Activated CD4-positive, alpha-beta T cell treated with anti-CD3 and anti-CD28 coated beads for 1 hour (primary cell): ENCODE results near the gene ANKRD6.
"Not testable (repeated sequence)": the region's sequence is repeated elsewhere in the genome, so short reads cannot be mapped to it uniquely, and the experiment has no call there.

ENCODE experiments used
- DNase-seq: peaks from one replicate; pipeline ENCODE4 v3.0.0-alpha.2; 2020

Gene ANKRD6

GRCh38 chr6:89613790-89614189 lies 180.8 kb downstream of the ANKRD6 start:
- DNase-seq, result no peak

GRCh38 chr6:89615882-89616281 lies 182.9 kb downstream of the ANKRD6 start:
- DNase-seq, result no peak

GRCh38 chr6:89616531-89616930 lies 183.6 kb downstream of the ANKRD6 start:
- DNase-seq, result no peak

- DNase-seq, result no peak
These were observed 185.1 kb downstream of the ANKRD6 start for GRCh38 chr6:89618026-89618425.

- no peak for DNase-seq
These were observed 186.6 kb downstream of the ANKRD6 start for GRCh38 chr6:89619567-89619966.

GRCh38 chr6:89623749-89624148 lies 190.8 kb downstream of the ANKRD6 start:
- no peak for DNase-seq

GRCh38 chr6:89630488-89630887 lies 197.5 kb downstream of the ANKRD6 start:
- no peak for DNase-seq

GRCh38 chr6:89636412-89636811 lies 203.5 kb downstream of the ANKRD6 start:
- DNase-seq, result not testable (repeated sequence)

GRCh38 chr6:89637960-89638319 lies 205.0 kb downstream of the ANKRD6 start:
- DNase-seq, result no peak

GRCh38 chr6:89638320-89639195 lies 205.6 kb downstream of the ANKRD6 start, which contains the start of gene LYRM2:
TSS of gene LYRM2 (minus strand) at chr6:89638747. CDS start at chr6:89638716, 31 bp downstream.
- DNase-seq, result peak; percentile 83

GRCh38 chr6:89640804-89641203 lies 207.9 kb downstream of the ANKRD6 start:
- DNase-seq, result no peak

GRCh38 chr6:89641581-89641980 lies 208.6 kb downstream of the ANKRD6 start:
- DNase-seq, result not testable (repeated sequence)

- no peak for DNase-seq
These were observed 210.0 kb downstream of the ANKRD6 start for GRCh38 chr6:89642956-89643355.

- no peak for DNase-seq
These were observed 210.5 kb downstream of the ANKRD6 start for GRCh38 chr6:89643406-89643805.

GRCh38 chr6:89644864-89645263 lies 211.9 kb downstream of the ANKRD6 start:
- DNase-seq, result no peak

GRCh38 chr6:89649682-89650081 lies 216.7 kb downstream of the ANKRD6 start:
- no peak for DNase-seq

- DNase-seq, result no peak
These were observed 217.6 kb downstream of the ANKRD6 start for GRCh38 chr6:89650579-89650978.

- no peak for DNase-seq
These were observed 222.2 kb downstream of the ANKRD6 start for GRCh38 chr6:89655122-89655521.

GRCh38 chr6:89657445-89658158 lies 224.7 kb downstream of the ANKRD6 start:
- DNase-seq, result no peak

- no peak for DNase-seq
These were observed 228.0 kb downstream of the ANKRD6 start for GRCh38 chr6:89660981-89661380.

- DNase-seq, result no peak
These were observed 228.6 kb downstream of the ANKRD6 start for GRCh38 chr6:89661559-89661958.

- DNase-seq, result no peak
These were observed 229.8 kb downstream of the ANKRD6 start for GRCh38 chr6:89662659-89663223.

GRCh38 chr6:89667872-89668556 lies 235.1 kb downstream of the ANKRD6 start:
- no peak for DNase-seq
